Osteoblast (primary cell): ENCODE data around the gene GORAB. TPM values are rescaled to one million over a fixed set of nuclear protein-coding genes. Genes with fewer than 3 reads are reported as not detected.

Experiments
- DNase-seq: peaks from one replicate; pipeline ENCODE4 v3.0.0; 2011; ENCODE audit warnings: low spot score, mixed read lengths; ENCODE audit not compliant: insufficient read length; ENCODE audit errors: missing footprints
- H2AFZ ChIP-seq: 2 replicates; pipeline ENCODE4 v1.6.0; 2011; ENCODE audit warnings: mild to moderate bottlenecking, low read length
- H3K27ac ChIP-seq: 2 replicates; pipeline ENCODE4 v1.5.1; 2011; ENCODE audit warnings: mild to moderate bottlenecking, low read depth, low read length, moderate library complexity
- H3K27me3 ChIP-seq: 2 replicates; pipeline ENCODE4 v1.6.0; 2012; ENCODE audit warnings: mild to moderate bottlenecking, control low read depth, inconsistent platforms, low read length, moderate library complexity; ENCODE audit not compliant: insufficient read depth
- H3K36me3 ChIP-seq: 2 replicates; pipeline ENCODE4 v1.5.1; 2011; ENCODE audit warnings: mild to moderate bottlenecking, low read length, control low read depth, moderate library complexity; ENCODE audit not compliant: insufficient read depth
- H3K4me1 ChIP-seq: 2 replicates; pipeline ENCODE4 v1.5.1; 2011; ENCODE audit warnings: mild to moderate bottlenecking, low read length, control low read depth, moderate library complexity; ENCODE audit not compliant: insufficient read depth
- H3K4me2 ChIP-seq: 2 replicates; pipeline ENCODE4 v1.6.0; 2011; ENCODE audit warnings: mild to moderate bottlenecking, low read length; ENCODE audit not compliant: insufficient read depth
- H3K4me3 ChIP-seq: fragments of 200-600 bp; sonication (generic); 3 replicates; pipeline ENCODE4 v1.5.1; 2012; ENCODE audit warnings: mild to moderate bottlenecking, low read length, inconsistent platforms; ENCODE audit not compliant: insufficient read depth
- H3K79me2 ChIP-seq: 2 replicates; pipeline ENCODE4 v1.6.0; 2012; ENCODE audit warnings: mild to moderate bottlenecking, low read length, control low read depth, inconsistent platforms; ENCODE audit not compliant: insufficient read depth
- H3K9me3 ChIP-seq: 2 replicates; pipeline ENCODE4 v1.5.1; 2011; ENCODE audit warnings: low read depth, low read length, control low read depth
- H4K20me1 ChIP-seq: 2 replicates; pipeline ENCODE4 v1.6.0; 2012; ENCODE audit warnings: mild to moderate bottlenecking, low read length, control low read depth; ENCODE audit not compliant: insufficient read depth
- CTCF ChIP-seq: IDR thresholded peaks from 2 replicates; pipeline ENCODE4 v1.5.1; 2011; ENCODE audit warnings: mild to moderate bottlenecking, low read depth, low read length, moderate library complexity; ENCODE audit errors: extremely low read depth
- total RNA-seq: library from RNA; depleted of rRNA; stranded (reverse); fragments of >200 nt; gene quantifications from 2 replicates; pipeline ENCODE4 v1.2.3, GENCODE V29; 2012

GORAB gene
- total RNA-seq, 1 donor: 16.3 TPM

- no peaks in the 10 kb centered on the region for H3K79me2 ChIP-seq
- no peak for DNase-seq
- H4K20me1 ChIP-seq: no peaks in the 10 kb centered on the region
- peaks cover 10% of the 10 kb centered on the region for H3K4me1 ChIP-seq
- H3K4me3 ChIP-seq: no peak overlapping the region
- no peak overlapping the region for H2AFZ ChIP-seq
- peaks cover 13% of the 10 kb centered on the region for H3K36me3 ChIP-seq
- no peak for TF ChIP-seq CTCF
- no peaks in the 10 kb centered on the region for H3K27me3 ChIP-seq
- peaks cover 6% of the 10 kb centered on the region for H3K9me3 ChIP-seq
- H3K27ac ChIP-seq: peak overlapping the region; percentile 6
- H3K4me2 ChIP-seq: no peak overlapping the region
These were observed 25.0 kb downstream of the GORAB start for GRCh38 chr1:170556917-170557316.

- Histone ChIP-seq H3K4me1 (peaks cover 28% of the 10 kb centered on the region), H3K9me3 (peaks cover 6% of the 10 kb centered on the region), H2AFZ (no peak overlapping the region), H3K4me3 (no peak overlapping the region), H3K79me2 (no peaks in the 10 kb centered on the region), H3K27me3 (no peaks in the 10 kb centered on the region), H3K27ac (no peak overlapping the region), H4K20me1 (no peaks in the 10 kb centered on the region), H3K4me2 (no peak overlapping the region), H3K36me3 (no peaks in the 10 kb centered on the region)
- DNase-seq: no peak
- no peak for TF ChIP-seq CTCF
These were observed 26.8 kb downstream of the GORAB start for GRCh38 chr1:170558731-170559130.

- Histone ChIP-seq H3K27ac (no peak overlapping the region), H3K4me1 (peaks cover 32% of the 10 kb centered on the region), H3K79me2 (no peaks in the 10 kb centered on the region), H3K27me3 (no peaks in the 10 kb centered on the region), H4K20me1 (no peaks in the 10 kb centered on the region), H3K36me3 (no peaks in the 10 kb centered on the region), H3K4me3 (no peak overlapping the region), H2AFZ (no peak overlapping the region), H3K4me2 (no peak overlapping the region), H3K9me3 (peaks cover 6% of the 10 kb centered on the region)
- DNase-seq: no peak
- TF ChIP-seq CTCF: no peak
These were observed 27.2 kb downstream of the GORAB start for GRCh38 chr1:170559166-170559565.

- Histone ChIP-seq H3K36me3 (no peaks in the 10 kb centered on the region), H3K4me2 (no peak overlapping the region), H3K27me3 (no peaks in the 10 kb centered on the region), H3K4me1 (peaks cover 40% of the 10 kb centered on the region), H3K4me3 (no peak overlapping the region), H3K79me2 (no peaks in the 10 kb centered on the region), H2AFZ (no peak overlapping the region), H3K9me3 (peaks cover 6% of the 10 kb centered on the region), H3K27ac (peak overlapping the region; percentile 7), H4K20me1 (no peaks in the 10 kb centered on the region)
- DNase-seq: peak; percentile 42
- no peak for TF ChIP-seq CTCF
These were observed 28.8 kb downstream of the GORAB start for GRCh38 chr1:170560681-170561285.
